A549 (cell line): ENCODE data around the gene FOXO3.

Experiments
- CEBPB ChIP-seq, 2 experiments: fragments of >200 bp in 1 of 2; sonication (Bioruptor Twin) in 1 of 2; formaldehyde crosslinking in 1 of 2; IDR thresholded peaks; 2 replicates each; pipeline ENCODE4 v1.6.1; 2012 to 2016
- FOSB ChIP-seq: fragments of 250-450 bp; sonication (Bioruptor Pico); IDR thresholded peaks from 2 replicates; pipeline ENCODE4 v1.5.0; 2020; ENCODE audit warnings: mild to moderate bottlenecking, moderate library complexity
- GATA3 ChIP-seq: IDR thresholded peaks from 2 replicates; pipeline ENCODE4 v1.6.1; 2012; ENCODE audit warnings: borderline replicate concordance
- TF ChIP-seq, protein P1 (sequence below): fragments of >200 bp; sonication (Bioruptor Twin); formaldehyde crosslinking; IDR thresholded peaks from 3 replicates; pipeline ENCODE4 v1.5.1; 2016
- TF ChIP-seq, protein P2 (sequence below): fragments of 200-600 bp; sonication (generic); IDR thresholded peaks from 2 replicates; pipeline ENCODE4 v1.6.1; 2016; ENCODE audit warnings: antibody characterized with exemption, mild to moderate bottlenecking, moderate library complexity

DNA sequence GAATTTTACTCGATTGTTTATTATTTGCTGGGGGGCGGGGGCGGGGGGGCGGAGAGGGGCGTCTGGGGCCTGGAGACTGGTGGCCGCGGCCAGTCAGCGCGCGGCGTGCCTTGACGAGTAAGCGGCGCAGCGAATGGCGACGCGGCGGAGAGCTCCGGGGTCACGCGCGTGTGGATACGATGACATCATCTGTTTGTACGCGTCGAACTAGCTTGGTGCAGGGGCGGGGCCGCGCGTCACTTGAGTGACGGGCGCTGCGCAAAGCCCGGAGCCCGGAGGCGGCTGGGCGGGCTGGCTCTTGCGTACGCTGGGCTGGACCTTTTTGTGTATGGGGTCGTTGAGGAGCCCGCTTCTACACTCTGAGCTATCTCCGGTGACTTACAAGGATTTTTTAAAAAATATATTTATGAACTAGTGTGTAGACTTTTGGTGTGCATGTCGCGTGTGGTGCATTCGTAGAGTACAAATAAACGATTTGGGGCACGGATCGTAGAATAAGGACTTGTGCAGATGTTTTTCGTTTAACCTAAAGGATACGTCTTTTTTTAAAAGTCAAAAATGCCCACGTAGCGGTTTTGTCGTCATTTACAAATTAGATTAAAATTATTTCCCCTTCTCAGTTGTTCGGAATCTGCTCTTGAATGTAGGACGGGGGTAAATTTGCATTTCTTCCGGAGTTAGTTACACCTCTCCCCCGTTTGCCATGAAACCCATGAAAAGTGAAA, 2.2 kb upstream of the FOXO3 start:
- TF ChIP-seq, protein P1, sequence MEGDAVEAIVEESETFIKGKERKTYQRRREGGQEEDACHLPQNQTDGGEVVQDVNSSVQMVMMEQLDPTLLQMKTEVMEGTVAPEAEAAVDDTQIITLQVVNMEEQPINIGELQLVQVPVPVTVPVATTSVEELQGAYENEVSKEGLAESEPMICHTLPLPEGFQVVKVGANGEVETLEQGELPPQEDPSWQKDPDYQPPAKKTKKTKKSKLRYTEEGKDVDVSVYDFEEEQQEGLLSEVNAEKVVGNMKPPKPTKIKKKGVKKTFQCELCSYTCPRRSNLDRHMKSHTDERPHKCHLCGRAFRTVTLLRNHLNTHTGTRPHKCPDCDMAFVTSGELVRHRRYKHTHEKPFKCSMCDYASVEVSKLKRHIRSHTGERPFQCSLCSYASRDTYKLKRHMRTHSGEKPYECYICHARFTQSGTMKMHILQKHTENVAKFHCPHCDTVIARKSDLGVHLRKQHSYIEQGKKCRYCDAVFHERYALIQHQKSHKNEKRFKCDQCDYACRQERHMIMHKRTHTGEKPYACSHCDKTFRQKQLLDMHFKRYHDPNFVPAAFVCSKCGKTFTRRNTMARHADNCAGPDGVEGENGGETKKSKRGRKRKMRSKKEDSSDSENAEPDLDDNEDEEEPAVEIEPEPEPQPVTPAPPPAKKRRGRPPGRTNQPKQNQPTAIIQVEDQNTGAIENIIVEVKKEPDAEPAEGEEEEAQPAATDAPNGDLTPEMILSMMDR = no peak
- no peak for TF ChIP-seq CEBPB (IDR thresholded peaks at IDR 0.05)
- TF ChIP-seq GATA3 = peak; percentile 17; the same call in 1 of the 2 replicates
- no peak for TF ChIP-seq FOSB
- TF ChIP-seq, protein P2, sequence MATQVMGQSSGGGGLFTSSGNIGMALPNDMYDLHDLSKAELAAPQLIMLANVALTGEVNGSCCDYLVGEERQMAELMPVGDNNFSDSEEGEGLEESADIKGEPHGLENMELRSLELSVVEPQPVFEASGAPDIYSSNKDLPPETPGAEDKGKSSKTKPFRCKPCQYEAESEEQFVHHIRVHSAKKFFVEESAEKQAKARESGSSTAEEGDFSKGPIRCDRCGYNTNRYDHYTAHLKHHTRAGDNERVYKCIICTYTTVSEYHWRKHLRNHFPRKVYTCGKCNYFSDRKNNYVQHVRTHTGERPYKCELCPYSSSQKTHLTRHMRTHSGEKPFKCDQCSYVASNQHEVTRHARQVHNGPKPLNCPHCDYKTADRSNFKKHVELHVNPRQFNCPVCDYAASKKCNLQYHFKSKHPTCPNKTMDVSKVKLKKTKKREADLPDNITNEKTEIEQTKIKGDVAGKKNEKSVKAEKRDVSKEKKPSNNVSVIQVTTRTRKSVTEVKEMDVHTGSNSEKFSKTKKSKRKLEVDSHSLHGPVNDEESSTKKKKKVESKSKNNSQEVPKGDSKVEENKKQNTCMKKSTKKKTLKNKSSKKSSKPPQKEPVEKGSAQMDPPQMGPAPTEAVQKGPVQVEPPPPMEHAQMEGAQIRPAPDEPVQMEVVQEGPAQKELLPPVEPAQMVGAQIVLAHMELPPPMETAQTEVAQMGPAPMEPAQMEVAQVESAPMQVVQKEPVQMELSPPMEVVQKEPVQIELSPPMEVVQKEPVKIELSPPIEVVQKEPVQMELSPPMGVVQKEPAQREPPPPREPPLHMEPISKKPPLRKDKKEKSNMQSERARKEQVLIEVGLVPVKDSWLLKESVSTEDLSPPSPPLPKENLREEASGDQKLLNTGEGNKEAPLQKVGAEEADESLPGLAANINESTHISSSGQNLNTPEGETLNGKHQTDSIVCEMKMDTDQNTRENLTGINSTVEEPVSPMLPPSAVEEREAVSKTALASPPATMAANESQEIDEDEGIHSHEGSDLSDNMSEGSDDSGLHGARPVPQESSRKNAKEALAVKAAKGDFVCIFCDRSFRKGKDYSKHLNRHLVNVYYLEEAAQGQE = no peak
